Liver (tissue), 3 donors: Measurements from ENCODE around the gene DIS3L2.

ENCODE experiments used
- EGR1 ChIP-seq, 2 donors: IDR thresholded peaks; 2 replicates each; pipeline ENCODE4 v1.6.1; 2016 to 2018; ENCODE audit warnings: antibody characterized with exemption in 2 of 2, low read depth in 2 of 2
- JUND ChIP-seq, 2 donors: IDR thresholded peaks; 2 replicates each; pipeline ENCODE4 v1.6.1; 2016; ENCODE audit warnings: antibody characterized with exemption in 2 of 2
- TF ChIP-seq, protein P1 (sequence below): fragments of 150-350 bp; IDR thresholded peaks from 2 replicates; pipeline ENCODE4 v1.5.1; 2017; ENCODE audit warnings: improper control_type of control experiment, low read depth, low read length; ENCODE audit not compliant: missing input control
- TF ChIP-seq, protein P2 (sequence below): IDR thresholded peaks from 2 replicates; pipeline ENCODE4 v1.6.1; 2016; ENCODE audit warnings: antibody characterized with exemption
- TF ChIP-seq, protein P3 (sequence below): IDR thresholded peaks from 2 replicates; pipeline ENCODE4 v1.6.1; 2016; ENCODE audit warnings: antibody characterized with exemption, mild to moderate bottlenecking
- donor health status: healthy.
- donor health status: healthy.

DNA sequence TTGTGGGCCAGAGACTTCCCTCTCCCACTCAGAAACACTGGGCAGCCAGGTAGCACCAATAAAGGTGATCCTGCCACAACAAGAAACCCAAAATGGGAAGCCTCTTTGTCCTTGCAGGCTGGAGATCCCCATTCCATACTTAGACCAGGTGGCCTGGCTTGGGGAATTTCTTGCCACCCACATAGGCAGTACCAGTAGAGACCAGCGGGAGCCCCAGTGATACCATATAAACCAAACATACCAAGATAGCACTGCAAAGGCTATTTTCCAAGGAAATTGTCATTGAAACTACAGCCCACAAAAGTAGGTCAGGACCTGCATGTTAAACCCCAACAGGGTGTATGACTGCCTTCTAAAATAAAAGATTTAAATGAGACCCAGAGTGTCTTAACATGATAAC, 171.6 kb downstream of the DIS3L2 start:
- TF ChIP-seq EGR1 (IDR thresholded peaks at IDR 0.05; ENCODE audit: low read depth in 2 of 2) (no peak), JUND (IDR thresholded peaks at IDR 0.05) (no peak)
- TF ChIP-seq, protein P1, sequence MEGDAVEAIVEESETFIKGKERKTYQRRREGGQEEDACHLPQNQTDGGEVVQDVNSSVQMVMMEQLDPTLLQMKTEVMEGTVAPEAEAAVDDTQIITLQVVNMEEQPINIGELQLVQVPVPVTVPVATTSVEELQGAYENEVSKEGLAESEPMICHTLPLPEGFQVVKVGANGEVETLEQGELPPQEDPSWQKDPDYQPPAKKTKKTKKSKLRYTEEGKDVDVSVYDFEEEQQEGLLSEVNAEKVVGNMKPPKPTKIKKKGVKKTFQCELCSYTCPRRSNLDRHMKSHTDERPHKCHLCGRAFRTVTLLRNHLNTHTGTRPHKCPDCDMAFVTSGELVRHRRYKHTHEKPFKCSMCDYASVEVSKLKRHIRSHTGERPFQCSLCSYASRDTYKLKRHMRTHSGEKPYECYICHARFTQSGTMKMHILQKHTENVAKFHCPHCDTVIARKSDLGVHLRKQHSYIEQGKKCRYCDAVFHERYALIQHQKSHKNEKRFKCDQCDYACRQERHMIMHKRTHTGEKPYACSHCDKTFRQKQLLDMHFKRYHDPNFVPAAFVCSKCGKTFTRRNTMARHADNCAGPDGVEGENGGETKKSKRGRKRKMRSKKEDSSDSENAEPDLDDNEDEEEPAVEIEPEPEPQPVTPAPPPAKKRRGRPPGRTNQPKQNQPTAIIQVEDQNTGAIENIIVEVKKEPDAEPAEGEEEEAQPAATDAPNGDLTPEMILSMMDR = no peak
- TF ChIP-seq, protein P2, sequence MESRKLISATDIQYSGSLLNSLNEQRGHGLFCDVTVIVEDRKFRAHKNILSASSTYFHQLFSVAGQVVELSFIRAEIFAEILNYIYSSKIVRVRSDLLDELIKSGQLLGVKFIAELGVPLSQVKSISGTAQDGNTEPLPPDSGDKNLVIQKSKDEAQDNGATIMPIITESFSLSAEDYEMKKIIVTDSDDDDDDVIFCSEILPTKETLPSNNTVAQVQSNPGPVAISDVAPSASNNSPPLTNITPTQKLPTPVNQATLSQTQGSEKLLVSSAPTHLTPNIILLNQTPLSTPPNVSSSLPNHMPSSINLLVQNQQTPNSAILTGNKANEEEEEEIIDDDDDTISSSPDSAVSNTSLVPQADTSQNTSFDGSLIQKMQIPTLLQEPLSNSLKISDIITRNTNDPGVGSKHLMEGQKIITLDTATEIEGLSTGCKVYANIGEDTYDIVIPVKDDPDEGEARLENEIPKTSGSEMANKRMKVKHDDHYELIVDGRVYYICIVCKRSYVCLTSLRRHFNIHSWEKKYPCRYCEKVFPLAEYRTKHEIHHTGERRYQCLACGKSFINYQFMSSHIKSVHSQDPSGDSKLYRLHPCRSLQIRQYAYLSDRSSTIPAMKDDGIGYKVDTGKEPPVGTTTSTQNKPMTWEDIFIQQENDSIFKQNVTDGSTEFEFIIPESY = no peak
- TF ChIP-seq, protein P3, sequence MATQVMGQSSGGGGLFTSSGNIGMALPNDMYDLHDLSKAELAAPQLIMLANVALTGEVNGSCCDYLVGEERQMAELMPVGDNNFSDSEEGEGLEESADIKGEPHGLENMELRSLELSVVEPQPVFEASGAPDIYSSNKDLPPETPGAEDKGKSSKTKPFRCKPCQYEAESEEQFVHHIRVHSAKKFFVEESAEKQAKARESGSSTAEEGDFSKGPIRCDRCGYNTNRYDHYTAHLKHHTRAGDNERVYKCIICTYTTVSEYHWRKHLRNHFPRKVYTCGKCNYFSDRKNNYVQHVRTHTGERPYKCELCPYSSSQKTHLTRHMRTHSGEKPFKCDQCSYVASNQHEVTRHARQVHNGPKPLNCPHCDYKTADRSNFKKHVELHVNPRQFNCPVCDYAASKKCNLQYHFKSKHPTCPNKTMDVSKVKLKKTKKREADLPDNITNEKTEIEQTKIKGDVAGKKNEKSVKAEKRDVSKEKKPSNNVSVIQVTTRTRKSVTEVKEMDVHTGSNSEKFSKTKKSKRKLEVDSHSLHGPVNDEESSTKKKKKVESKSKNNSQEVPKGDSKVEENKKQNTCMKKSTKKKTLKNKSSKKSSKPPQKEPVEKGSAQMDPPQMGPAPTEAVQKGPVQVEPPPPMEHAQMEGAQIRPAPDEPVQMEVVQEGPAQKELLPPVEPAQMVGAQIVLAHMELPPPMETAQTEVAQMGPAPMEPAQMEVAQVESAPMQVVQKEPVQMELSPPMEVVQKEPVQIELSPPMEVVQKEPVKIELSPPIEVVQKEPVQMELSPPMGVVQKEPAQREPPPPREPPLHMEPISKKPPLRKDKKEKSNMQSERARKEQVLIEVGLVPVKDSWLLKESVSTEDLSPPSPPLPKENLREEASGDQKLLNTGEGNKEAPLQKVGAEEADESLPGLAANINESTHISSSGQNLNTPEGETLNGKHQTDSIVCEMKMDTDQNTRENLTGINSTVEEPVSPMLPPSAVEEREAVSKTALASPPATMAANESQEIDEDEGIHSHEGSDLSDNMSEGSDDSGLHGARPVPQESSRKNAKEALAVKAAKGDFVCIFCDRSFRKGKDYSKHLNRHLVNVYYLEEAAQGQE = no peak
